ENCODE results near the gene TAS2R41.

DNA sequence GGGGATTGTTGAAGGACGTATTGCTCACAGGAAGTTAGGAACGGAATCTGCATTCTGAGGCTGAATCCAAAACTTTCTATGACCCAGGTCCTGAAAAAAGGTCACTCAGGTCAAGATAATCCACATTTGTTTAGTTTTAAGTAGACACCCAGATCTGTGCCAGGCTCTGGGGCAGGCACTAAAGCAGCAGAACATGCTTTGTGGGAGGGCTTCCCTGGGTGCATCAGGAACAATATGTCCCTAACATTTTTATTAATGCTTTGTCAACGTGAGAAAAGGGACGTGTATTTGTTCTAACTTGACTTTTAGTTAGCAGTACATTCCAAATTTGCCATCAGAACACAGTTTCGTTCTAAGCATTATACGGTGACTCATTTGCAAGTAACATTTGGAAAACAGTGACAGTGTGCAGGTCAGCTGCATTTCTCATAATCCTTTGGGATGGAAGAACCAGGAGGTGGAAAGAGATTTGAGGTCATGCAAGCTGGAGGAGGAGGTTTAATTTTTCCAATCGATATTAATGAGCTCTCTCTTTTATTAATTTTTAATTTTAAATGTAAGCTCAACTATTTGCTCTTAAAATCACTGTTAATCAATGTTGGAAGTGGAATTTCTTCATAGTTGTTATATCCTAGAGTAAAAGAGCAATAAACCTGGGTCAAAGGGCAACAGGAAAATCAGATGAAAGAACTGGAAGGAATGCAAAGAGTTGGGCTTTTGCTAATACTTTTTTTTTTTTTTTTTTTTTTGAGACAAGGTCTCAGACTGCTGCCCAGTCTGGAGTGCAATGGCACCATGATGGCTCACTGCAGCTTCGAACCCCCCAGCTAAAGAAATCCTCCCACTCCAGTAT lies 35.0 kb downstream of the TAS2R41 start:
- TF ChIP-seq, protein P1, sequence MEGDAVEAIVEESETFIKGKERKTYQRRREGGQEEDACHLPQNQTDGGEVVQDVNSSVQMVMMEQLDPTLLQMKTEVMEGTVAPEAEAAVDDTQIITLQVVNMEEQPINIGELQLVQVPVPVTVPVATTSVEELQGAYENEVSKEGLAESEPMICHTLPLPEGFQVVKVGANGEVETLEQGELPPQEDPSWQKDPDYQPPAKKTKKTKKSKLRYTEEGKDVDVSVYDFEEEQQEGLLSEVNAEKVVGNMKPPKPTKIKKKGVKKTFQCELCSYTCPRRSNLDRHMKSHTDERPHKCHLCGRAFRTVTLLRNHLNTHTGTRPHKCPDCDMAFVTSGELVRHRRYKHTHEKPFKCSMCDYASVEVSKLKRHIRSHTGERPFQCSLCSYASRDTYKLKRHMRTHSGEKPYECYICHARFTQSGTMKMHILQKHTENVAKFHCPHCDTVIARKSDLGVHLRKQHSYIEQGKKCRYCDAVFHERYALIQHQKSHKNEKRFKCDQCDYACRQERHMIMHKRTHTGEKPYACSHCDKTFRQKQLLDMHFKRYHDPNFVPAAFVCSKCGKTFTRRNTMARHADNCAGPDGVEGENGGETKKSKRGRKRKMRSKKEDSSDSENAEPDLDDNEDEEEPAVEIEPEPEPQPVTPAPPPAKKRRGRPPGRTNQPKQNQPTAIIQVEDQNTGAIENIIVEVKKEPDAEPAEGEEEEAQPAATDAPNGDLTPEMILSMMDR (IDR thresholded peaks at IDR 0.05; ENCODE audit: low read depth, low read length, poor library complexity, severe bottlenecking): no peak
- no peak for TF ChIP-seq EZH2phosphoT487 (IDR thresholded peaks at IDR 0.05; ENCODE audit: borderline replicate concordance, low read length)
